H1 (cell line): ENCODE results near the gene RTN4RL1.
"Not testable (repeated sequence)": the region's sequence is repeated elsewhere in the genome, so short reads cannot be mapped to it uniquely, and the experiment has no call there.

Experiments
- ASH2L ChIP-seq: fragments of 200-600, 300-600 bp; sonication (generic); IDR thresholded peaks from one replicate; pipeline ENCODE4 v1.7.1; 2017; ENCODE audit warnings: low read length
- CBX8 ChIP-seq: fragments of 300-800, 300-1000 bp; sonication (generic); IDR thresholded peaks from 2 replicates; pipeline ENCODE4 v1.7.1; 2016; ENCODE audit warnings: low read depth, low read length, borderline replicate concordance
- CEBPB ChIP-seq: IDR thresholded peaks from 2 replicates; pipeline ENCODE4 v1.6.1; 2012; ENCODE audit warnings: low read depth, low read length
- MAFK ChIP-seq: IDR thresholded peaks from 2 replicates; pipeline ENCODE4 v1.6.1; 2012; ENCODE audit warnings: low read depth, mild to moderate bottlenecking, improper control_type of control experiment, low read length
- POLR2A ChIP-seq, 2 experiments: IDR thresholded peaks; 1 replicate in 1 of 2; 2 replicates in 1 of 2; pipeline ENCODE4 v1.6.1; 2011; ENCODE audit warnings: low read depth in 2 of 2, low read length in 2 of 2, mild to moderate bottlenecking in 2 of 2; ENCODE audit errors: control extremely low read depth in 1 of 2
- RNF2 ChIP-seq: fragments of 200-900, 300-1000 bp; sonication (generic); IDR thresholded peaks from 2 replicates; pipeline ENCODE4 v1.7.1; 2016; ENCODE audit warnings: borderline replicate concordance, low read depth, mild to moderate bottlenecking, antibody characterized with exemption, low read length; ENCODE audit not compliant: poor library complexity, severe bottlenecking; ENCODE audit errors: missing control alignments
- SIN3A ChIP-seq, 2 experiments: IDR thresholded peaks in 1 of 2; conservative IDR thresholded peaks in 1 of 2; 2 replicates each; pipeline ENCODE4 v1.6.1; 2011 to 2012; ENCODE audit warnings: low read length in 2 of 2, improper control_type of control experiment in 1 of 2, low read depth in 1 of 2, mild to moderate bottlenecking in 1 of 2
- TF ChIP-seq, protein P1 (sequence below), 3 experiments: IDR thresholded peaks; 1 replicate in 2 of 3; 2 replicates in 1 of 3; pipeline versions ENCODE4 v1.5.1 to v1.6.1; 2011; ENCODE audit warnings: low read length in 3 of 3, mild to moderate bottlenecking in 3 of 3, inconsistent platforms in 2 of 3, low read depth in 1 of 3, moderate library complexity in 1 of 3; ENCODE audit not compliant: insufficient read depth in 1 of 3; ENCODE audit errors: control extremely low read depth in 1 of 3

DNA sequence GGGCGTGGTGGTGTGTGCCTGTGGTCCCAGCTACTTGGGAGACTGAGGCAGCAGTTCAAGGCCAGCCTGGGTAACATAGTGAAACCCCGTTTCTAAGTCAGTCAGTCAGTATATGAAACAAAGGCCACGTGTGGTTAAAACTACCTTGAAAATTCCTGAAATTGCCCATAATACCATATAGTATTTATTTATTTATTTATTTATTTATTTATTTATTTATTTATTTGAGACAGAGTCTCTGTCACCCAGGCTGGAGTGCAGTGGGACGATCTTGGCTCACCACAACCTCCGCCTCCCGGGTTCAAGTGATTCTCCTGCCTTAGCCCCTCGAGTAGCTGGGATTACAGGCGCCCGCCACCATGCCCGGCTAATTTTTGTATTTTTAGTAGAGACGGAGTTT lies 129.7 kb downstream of the RTN4RL1 start:
- TF ChIP-seq POLR2A (IDR thresholded peaks at IDR 0.05; ENCODE audit: control extremely low read depth in 1 of 2, low read depth in 2 of 2, low read length in 2 of 2); SIN3A (conservative IDR thresholded peaks at IDR 0.05 in 1 of 2, IDR thresholded peaks at IDR 0.05 in 1 of 2; ENCODE audit: low read depth in 1 of 2, low read length in 2 of 2); RNF2; ASH2L; CBX8; MAFK; CEBPB: not testable (repeated sequence)
- TF ChIP-seq, protein P1, sequence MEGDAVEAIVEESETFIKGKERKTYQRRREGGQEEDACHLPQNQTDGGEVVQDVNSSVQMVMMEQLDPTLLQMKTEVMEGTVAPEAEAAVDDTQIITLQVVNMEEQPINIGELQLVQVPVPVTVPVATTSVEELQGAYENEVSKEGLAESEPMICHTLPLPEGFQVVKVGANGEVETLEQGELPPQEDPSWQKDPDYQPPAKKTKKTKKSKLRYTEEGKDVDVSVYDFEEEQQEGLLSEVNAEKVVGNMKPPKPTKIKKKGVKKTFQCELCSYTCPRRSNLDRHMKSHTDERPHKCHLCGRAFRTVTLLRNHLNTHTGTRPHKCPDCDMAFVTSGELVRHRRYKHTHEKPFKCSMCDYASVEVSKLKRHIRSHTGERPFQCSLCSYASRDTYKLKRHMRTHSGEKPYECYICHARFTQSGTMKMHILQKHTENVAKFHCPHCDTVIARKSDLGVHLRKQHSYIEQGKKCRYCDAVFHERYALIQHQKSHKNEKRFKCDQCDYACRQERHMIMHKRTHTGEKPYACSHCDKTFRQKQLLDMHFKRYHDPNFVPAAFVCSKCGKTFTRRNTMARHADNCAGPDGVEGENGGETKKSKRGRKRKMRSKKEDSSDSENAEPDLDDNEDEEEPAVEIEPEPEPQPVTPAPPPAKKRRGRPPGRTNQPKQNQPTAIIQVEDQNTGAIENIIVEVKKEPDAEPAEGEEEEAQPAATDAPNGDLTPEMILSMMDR (IDR thresholded peaks at IDR 0.05; ENCODE audit: control extremely low read depth in 1 of 3, insufficient read depth in 1 of 3, low read depth in 1 of 3, low read length in 3 of 3), result not testable (repeated sequence)
